ENCODE data around the gene PTTG1.

- TF ChIP-seq GATA2 (IDR thresholded peaks at IDR 0.05; ENCODE audit: low read depth, low read length), result no peak
- TF ChIP-seq GATA3 (IDR thresholded peaks at IDR 0.05; ENCODE audit: low read depth, low read length), result no peak
Measured at GRCh38 chr5:160375701-160376100, 46.0 kb upstream of the PTTG1 start.
